PFSK-1 (cell line): ENCODE measurements around the gene PKP1.

Experiments used
- FOXP2 ChIP-seq: optimal IDR thresholded peaks from 2 replicates; pipeline ENCODE3; 2011; ENCODE audit warnings: borderline replicate concordance, control low read depth, inconsistent platforms; ENCODE audit not compliant: insufficient read depth; ENCODE audit errors: extremely low read length, extremely low read depth
- POLR2AphosphoS5 ChIP-seq: IDR thresholded peaks from 2 replicates; pipeline ENCODE4 v1.6.1; 2012; ENCODE audit warnings: low read depth, mild to moderate bottlenecking, control low read depth, low read length, moderate library complexity
- SIN3A ChIP-seq: IDR thresholded peaks from 2 replicates; pipeline ENCODE4 v1.6.1; 2012; ENCODE audit warnings: mild to moderate bottlenecking, low read length, moderate library complexity, borderline replicate concordance; ENCODE audit not compliant: insufficient read depth
- TAF1 ChIP-seq: IDR thresholded peaks from 2 replicates; pipeline ENCODE4 v1.6.1; 2012; ENCODE audit warnings: low read length, control low read depth, borderline replicate concordance; ENCODE audit not compliant: insufficient read depth
- TF ChIP-seq, protein P1 (sequence below), 2 experiments: IDR thresholded peaks; 2 replicates each; pipeline versions ENCODE4 v1.6.1 to v1.8.0; 2011 to 2012; ENCODE audit warnings: low read depth in 2 of 2, low read length in 2 of 2, control low read depth in 1 of 2, inconsistent platforms in 1 of 2, mild to moderate bottlenecking in 1 of 2, moderate library complexity in 1 of 2; ENCODE audit not compliant: insufficient read depth in 1 of 2

Gene PKP1

DNA sequence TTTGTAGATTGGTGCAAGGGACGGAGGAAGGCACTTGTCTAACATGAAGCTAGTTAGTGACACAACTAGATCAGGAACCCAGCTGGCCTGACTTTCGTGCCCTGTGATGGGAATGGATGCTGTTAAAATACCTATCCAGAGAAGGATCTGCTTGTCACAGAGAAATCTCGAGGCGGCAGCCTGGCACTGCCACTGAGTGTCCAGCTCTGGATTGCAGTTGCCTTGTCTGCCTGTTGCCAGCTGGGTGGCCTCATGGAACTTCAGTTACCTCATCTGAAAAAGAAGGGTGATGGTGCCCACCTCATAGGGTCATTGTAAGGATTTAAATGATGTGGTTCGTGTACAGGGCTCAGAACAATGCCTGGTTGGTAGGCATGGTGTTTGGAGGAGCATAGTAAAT, 2.4 kb upstream of the PKP1 start:
- TF ChIP-seq TAF1 = no peak

DNA sequence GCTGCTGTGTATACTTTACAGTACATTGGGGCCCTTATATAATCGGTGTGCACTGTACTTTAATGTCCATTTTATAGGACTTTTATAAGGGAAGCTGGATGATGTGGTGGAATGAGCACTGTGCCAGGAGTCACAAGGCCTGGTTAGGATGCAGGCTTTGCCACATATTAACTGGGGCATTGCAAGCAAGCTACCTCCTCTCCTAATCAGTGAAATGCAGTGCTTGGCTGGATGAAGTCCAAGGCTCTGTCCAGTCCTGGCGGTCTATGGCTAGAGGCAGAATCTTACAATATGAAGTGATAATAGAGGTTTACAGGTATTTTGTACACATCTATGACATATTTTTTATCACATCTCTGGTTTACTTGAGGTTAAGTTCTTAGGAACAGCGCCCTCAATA, 1.7 kb upstream of the PKP1 start:
- TF ChIP-seq SIN3A (no peak), POLR2AphosphoS5 (no peak), TAF1 (no peak), FOXP2 (no peak)
- TF ChIP-seq, protein P1, sequence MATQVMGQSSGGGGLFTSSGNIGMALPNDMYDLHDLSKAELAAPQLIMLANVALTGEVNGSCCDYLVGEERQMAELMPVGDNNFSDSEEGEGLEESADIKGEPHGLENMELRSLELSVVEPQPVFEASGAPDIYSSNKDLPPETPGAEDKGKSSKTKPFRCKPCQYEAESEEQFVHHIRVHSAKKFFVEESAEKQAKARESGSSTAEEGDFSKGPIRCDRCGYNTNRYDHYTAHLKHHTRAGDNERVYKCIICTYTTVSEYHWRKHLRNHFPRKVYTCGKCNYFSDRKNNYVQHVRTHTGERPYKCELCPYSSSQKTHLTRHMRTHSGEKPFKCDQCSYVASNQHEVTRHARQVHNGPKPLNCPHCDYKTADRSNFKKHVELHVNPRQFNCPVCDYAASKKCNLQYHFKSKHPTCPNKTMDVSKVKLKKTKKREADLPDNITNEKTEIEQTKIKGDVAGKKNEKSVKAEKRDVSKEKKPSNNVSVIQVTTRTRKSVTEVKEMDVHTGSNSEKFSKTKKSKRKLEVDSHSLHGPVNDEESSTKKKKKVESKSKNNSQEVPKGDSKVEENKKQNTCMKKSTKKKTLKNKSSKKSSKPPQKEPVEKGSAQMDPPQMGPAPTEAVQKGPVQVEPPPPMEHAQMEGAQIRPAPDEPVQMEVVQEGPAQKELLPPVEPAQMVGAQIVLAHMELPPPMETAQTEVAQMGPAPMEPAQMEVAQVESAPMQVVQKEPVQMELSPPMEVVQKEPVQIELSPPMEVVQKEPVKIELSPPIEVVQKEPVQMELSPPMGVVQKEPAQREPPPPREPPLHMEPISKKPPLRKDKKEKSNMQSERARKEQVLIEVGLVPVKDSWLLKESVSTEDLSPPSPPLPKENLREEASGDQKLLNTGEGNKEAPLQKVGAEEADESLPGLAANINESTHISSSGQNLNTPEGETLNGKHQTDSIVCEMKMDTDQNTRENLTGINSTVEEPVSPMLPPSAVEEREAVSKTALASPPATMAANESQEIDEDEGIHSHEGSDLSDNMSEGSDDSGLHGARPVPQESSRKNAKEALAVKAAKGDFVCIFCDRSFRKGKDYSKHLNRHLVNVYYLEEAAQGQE (IDR thresholded peaks at IDR 0.05; ENCODE audit: insufficient read depth in 1 of 2, low read depth in 2 of 2, low read length in 2 of 2) = peak in 1 of 2 experiments; percentile 82; a peak in 2 of 4 replicates

DNA sequence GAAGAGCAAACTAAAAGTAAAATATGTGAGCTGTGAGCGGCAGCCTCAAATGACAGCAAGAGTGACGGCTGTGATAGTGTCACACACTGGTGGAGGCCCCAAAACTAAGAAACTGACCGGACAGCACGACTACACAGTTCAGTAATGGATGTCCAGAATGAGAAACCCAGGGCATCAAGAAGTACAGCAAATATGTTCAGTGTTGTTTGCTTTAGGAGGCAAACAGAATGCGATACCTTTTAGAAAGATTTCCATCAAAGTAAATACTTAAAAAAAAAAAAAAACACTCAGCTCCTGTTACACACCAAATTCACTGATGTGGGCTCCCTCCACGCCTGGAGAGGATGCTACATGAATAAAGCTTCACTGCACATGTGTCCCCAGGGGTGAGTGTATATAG, 1.1 kb upstream of the PKP1 start:
- no peak for TF ChIP-seq POLR2AphosphoS5

GRCh38 chr1:201283836-201284553, 689 bp downstream of the PKP1 start:
- TF ChIP-seq POLR2AphosphoS5 (no peak), TAF1 (no peak), SIN3A (no peak), FOXP2 (no peak)
- TF ChIP-seq, protein P1 (IDR thresholded peaks at IDR 0.05; ENCODE audit: insufficient read depth in 1 of 2, low read depth in 2 of 2, low read length in 2 of 2) = no peak

- no peak for TF ChIP-seq TAF1
- no peak for TF ChIP-seq FOXP2
These were observed 1.3 kb downstream of the PKP1 start for GRCh38 chr1:201284636-201285035.

DNA sequence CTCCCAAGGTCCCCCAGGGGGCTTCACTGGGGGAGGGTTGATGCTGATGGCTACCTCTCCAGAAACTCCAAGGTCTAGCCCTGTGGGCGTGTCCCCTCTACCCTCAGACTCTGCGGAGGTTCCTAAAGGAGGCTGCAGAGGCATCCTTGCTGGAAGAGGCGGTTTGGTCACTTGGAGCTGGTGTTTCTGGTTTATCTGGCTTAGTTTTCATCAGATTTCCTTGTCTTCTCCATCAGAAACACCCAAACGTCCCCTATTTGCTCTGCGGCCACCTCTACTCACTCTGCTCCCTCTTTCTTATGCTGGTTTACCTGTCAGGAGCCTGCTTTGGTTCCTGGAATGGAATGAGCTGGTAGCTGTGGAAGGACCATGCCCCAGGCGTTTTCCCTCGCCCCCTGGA, 2.5 kb downstream of the PKP1 start:
- TF ChIP-seq POLR2AphosphoS5 (no peak), FOXP2 (no peak), SIN3A (no peak), TAF1 (no peak)
- TF ChIP-seq, protein P1 (IDR thresholded peaks at IDR 0.05; ENCODE audit: insufficient read depth in 1 of 2, low read depth in 2 of 2, low read length in 2 of 2) = no peak

GRCh38 chr1:201286445-201286844, 3.1 kb downstream of the PKP1 start:
- TF ChIP-seq TAF1 (no peak), POLR2AphosphoS5 (no peak), FOXP2 (no peak), SIN3A (no peak)
- TF ChIP-seq, protein P1 (IDR thresholded peaks at IDR 0.05; ENCODE audit: insufficient read depth in 1 of 2, low read depth in 2 of 2, low read length in 2 of 2) = no peak
